OCI-LY7 (cell line): Measurements from ENCODE around the gene ELAC2.

Experiments
- EZH2phosphoT487 ChIP-seq: fragments of 200-600 bp; sonication (generic); IDR thresholded peaks from 2 replicates; pipeline ENCODE4 v1.6.1; 2018; ENCODE audit warnings: low read depth, borderline replicate concordance, mild to moderate bottlenecking, mixed run types, antibody characterized with exemption, low read length, moderate library complexity, mixed read lengths
- TF ChIP-seq, protein P1 (sequence below): fragments of 200-600 bp; sonication (generic); conservative IDR thresholded peaks from 2 replicates; pipeline ENCODE4 v1.5.1; 2014; ENCODE audit warnings: mild to moderate bottlenecking, antibody characterized with exemption, low read length, moderate library complexity, mixed read lengths

GRCh38 chr17:13029340-13029739 is 11.5 kb upstream of the ELAC2 start:
- TF ChIP-seq, protein P1, sequence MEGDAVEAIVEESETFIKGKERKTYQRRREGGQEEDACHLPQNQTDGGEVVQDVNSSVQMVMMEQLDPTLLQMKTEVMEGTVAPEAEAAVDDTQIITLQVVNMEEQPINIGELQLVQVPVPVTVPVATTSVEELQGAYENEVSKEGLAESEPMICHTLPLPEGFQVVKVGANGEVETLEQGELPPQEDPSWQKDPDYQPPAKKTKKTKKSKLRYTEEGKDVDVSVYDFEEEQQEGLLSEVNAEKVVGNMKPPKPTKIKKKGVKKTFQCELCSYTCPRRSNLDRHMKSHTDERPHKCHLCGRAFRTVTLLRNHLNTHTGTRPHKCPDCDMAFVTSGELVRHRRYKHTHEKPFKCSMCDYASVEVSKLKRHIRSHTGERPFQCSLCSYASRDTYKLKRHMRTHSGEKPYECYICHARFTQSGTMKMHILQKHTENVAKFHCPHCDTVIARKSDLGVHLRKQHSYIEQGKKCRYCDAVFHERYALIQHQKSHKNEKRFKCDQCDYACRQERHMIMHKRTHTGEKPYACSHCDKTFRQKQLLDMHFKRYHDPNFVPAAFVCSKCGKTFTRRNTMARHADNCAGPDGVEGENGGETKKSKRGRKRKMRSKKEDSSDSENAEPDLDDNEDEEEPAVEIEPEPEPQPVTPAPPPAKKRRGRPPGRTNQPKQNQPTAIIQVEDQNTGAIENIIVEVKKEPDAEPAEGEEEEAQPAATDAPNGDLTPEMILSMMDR, result no peak
- TF ChIP-seq EZH2phosphoT487, result no peak
